ENCODE results near the gene IRF2BP2. TPM values are rescaled to one million over a fixed set of nuclear protein-coding genes. Genes with fewer than 3 reads are reported as not detected.

Gene IRF2BP2
- total and polyA plus RNA-seq, 2 of the 13 experiments (the other 11 are each of a cell fraction or from before 2014, with no cell fraction given) = 140 to 147 TPM

DNA sequence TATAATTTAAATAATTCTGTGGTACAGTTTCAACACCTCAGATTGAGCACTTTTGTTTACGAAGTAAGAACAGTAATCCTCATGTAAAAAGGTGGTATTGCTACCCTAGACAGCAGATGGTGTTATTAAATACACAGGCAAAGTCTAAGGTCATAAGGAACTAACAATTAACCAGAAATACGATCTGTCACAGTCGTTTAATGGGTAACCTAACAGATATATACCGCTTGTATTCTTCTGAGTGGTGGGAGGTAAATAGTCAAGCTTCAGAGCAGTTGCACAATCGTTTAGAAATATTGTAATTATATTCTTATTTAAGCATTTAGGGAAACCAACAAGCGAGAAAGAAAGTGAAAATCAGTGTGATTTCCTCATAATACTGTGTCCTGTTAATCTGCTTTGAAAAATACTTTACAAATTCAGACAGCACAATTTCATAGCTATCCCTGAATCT, 9.8 kb upstream of the IRF2BP2 start (continued):
- TF ChIP-seq, protein P1, sequence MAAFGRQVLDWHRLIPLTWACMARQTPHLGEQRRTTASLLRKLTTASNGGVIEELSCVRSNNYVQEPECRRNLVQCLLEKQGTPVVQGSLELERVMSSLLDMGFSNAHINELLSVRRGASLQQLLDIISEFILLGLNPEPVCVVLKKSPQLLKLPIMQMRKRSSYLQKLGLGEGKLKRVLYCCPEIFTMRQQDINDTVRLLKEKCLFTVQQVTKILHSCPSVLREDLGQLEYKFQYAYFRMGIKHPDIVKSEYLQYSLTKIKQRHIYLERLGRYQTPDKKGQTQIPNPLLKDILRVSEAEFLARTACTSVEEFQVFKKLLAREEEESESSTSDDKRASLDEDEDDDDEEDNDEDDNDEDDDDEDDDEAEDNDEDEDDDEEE (CRISPR knock-in tag; IDR thresholded peaks at IDR 0.05) = no peak
- TF ChIP-seq ZNF672 (CRISPR knock-in tag; IDR thresholded peaks at IDR 0.05) = no peak
- TF ChIP-seq, protein P2, sequence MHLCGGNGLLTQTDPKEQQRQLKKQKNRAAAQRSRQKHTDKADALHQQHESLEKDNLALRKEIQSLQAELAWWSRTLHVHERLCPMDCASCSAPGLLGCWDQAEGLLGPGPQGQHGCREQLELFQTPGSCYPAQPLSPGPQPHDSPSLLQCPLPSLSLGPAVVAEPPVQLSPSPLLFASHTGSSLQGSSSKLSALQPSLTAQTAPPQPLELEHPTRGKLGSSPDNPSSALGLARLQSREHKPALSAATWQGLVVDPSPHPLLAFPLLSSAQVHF (CRISPR knock-in tag; IDR thresholded peaks at IDR 0.05) = no peak

DNA sequence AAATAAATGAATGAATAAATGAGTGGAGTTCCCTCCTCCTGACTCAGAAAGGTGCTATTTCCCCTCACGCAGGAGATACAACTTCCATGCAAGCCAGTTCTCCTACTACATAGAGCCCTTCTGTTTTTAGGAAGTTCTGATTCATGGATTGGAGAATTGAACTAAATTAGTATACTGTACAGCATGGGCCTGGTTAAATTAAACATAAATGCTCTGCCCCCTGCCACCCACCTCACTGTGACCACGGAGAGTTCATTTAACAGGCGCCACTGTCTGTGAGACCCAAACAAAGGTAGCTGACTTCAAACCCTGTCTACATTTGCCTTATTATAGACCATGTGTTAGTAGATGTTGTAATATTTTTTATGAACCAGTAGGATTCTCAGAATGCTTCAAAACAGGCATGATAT, 9.1 kb upstream of the IRF2BP2 start:
- ChIA-PET CTCF (ENCODE audit: low intra/inter-chr PET ratio, low total read pairs) (no interaction called here), POLR2A (interaction anchor here (1.1 to 8.0 kb wide), 15 partner anchors 8 to 465 kb away, joined by 6 to 142 read pairs (median 18); partner anchors contain the start of gene IRF2BP2)
- no peak for FAIRE-seq
- peak overlapping the region; percentile 83 for H3K9ac ChIP-seq (ENCODE audit: insufficient read depth, low read depth, low read length)
- no peaks in the 10 kb centered on the region for H3K36me3 ChIP-seq (replicated peaks in 1 of 2; ENCODE audit: control insufficient read depth in 1 of 2, insufficient read depth in 2 of 2, low read length in 2 of 2)
- no peaks in the 10 kb centered on the region for H4K20me1 ChIP-seq (ENCODE audit: insufficient read depth, low read length)
- intact Hi-C loops (cut with micrococcal nuclease; ENCODE audit: unreplicated experiment) = no loop called here
- no peak for DNase-seq (ENCODE audit: low spot score)
- H3K9me3 ChIP-seq (ENCODE audit: low read length) = no peaks in the 10 kb centered on the region
- peak overlapping the region; percentile 99 for H3K27ac ChIP-seq (ENCODE audit: extremely low read length, insufficient read depth, low read length)
- no peak overlapping the region for H2AFZ ChIP-seq (ENCODE audit: low read length)
- no peak for ATAC-seq
- no peaks in the 10 kb centered on the region for H3K27me3 ChIP-seq (ENCODE audit: control insufficient read depth in 1 of 2, insufficient read depth in 2 of 2, low read length in 2 of 2)
- no peak overlapping the region; a peak in 1 of 6 replicates for H3K4me3 ChIP-seq (replicated peaks in 1 of 3; ENCODE audit: insufficient read depth in 1 of 3, low read depth in 2 of 3, low read length in 3 of 3)
- H3K4me1 ChIP-seq (ENCODE audit: insufficient read depth, low read length) = peaks cover 100% of the 10 kb centered on the region
- H3K79me2 ChIP-seq (ENCODE audit: insufficient read depth, low read length) = peaks cover 8% of the 10 kb centered on the region
- H3K4me2 ChIP-seq (ENCODE audit: low read depth, low read length) = peak overlapping the region; percentile 74
- BruUV-seq (replicated peaks) = no TSS peak
- in situ Hi-C loops (cut with HindIII; ENCODE audit: extremely low pct_ligation_motif_present, low pct_unique_long_range_greater_than_20kb) = no loop called here
- WGBS (ENCODE audit: low lambda C conversion rate) = 32% methylated on average over 3 of the region's 3 CpGs
- no peak for TF ChIP-seq ZNF121 (CRISPR knock-in tag; IDR thresholded peaks at IDR 0.05)
- TF ChIP-seq HMG20B (CRISPR knock-in tag; conservative IDR thresholded peaks at IDR 0.05) = no peak
- TF ChIP-seq ZC3H4 (CRISPR knock-in tag; IDR thresholded peaks at IDR 0.05; ENCODE audit: borderline replicate concordance) = peak; percentile 78; the same call in 1 of the 2 replicates
- TF ChIP-seq, protein P3, sequence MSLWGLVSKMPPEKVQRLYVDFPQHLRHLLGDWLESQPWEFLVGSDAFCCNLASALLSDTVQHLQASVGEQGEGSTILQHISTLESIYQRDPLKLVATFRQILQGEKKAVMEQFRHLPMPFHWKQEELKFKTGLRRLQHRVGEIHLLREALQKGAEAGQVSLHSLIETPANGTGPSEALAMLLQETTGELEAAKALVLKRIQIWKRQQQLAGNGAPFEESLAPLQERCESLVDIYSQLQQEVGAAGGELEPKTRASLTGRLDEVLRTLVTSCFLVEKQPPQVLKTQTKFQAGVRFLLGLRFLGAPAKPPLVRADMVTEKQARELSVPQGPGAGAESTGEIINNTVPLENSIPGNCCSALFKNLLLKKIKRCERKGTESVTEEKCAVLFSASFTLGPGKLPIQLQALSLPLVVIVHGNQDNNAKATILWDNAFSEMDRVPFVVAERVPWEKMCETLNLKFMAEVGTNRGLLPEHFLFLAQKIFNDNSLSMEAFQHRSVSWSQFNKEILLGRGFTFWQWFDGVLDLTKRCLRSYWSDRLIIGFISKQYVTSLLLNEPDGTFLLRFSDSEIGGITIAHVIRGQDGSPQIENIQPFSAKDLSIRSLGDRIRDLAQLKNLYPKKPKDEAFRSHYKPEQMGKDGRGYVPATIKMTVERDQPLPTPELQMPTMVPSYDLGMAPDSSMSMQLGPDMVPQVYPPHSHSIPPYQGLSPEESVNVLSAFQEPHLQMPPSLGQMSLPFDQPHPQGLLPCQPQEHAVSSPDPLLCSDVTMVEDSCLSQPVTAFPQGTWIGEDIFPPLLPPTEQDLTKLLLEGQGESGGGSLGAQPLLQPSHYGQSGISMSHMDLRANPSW (CRISPR knock-in tag; IDR thresholded peaks at IDR 0.05; ENCODE audit: borderline replicate concordance) = no peak
- no peak for TF ChIP-seq MED8 (CRISPR knock-in tag; IDR thresholded peaks at IDR 0.05; ENCODE audit: insufficient replicate concordance)
- TF ChIP-seq PTBP1 (IDR thresholded peaks at IDR 0.05; ENCODE audit: low read depth, low read length, poor library complexity, severe bottlenecking) = no peak
- TF ChIP-seq, protein P4, sequence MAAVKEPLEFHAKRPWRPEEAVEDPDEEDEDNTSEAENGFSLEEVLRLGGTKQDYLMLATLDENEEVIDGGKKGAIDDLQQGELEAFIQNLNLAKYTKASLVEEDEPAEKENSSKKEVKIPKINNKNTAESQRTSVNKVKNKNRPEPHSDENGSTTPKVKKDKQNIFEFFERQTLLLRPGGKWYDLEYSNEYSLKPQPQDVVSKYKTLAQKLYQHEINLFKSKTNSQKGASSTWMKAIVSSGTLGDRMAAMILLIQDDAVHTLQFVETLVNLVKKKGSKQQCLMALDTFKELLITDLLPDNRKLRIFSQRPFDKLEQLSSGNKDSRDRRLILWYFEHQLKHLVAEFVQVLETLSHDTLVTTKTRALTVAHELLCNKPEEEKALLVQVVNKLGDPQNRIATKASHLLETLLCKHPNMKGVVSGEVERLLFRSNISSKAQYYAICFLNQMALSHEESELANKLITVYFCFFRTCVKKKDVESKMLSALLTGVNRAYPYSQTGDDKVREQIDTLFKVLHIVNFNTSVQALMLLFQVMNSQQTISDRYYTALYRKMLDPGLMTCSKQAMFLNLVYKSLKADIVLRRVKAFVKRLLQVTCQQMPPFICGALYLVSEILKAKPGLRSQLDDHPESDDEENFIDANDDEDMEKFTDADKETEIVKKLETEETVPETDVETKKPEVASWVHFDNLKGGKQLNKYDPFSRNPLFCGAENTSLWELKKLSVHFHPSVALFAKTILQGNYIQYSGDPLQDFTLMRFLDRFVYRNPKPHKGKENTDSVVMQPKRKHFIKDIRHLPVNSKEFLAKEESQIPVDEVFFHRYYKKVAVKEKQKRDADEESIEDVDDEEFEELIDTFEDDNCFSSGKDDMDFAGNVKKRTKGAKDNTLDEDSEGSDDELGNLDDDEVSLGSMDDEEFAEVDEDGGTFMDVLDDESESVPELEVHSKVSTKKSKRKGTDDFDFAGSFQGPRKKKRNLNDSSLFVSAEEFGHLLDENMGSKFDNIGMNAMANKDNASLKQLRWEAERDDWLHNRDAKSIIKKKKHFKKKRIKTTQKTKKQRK (IDR thresholded peaks at IDR 0.05; ENCODE audit: low read length) = no peak
- no peak for TF ChIP-seq ZNF569 (CRISPR knock-in tag; IDR thresholded peaks at IDR 0.05; ENCODE audit: borderline replicate concordance)
- no peak for TF ChIP-seq EED (CRISPR knock-in tag; IDR thresholded peaks at IDR 0.05)
- no peak for TF ChIP-seq SNRNP70 (IDR thresholded peaks at IDR 0.05; ENCODE audit: low read depth, low read length)
- TF ChIP-seq MAFK (conservative IDR thresholded peaks at IDR 0.05 in 1 of 2, IDR thresholded peaks at IDR 0.05 in 1 of 2; ENCODE audit: low read length in 2 of 2) = no peak

Measured in HepG2 (cell line).